ENCODE data around the gene BEST3.
A peak's percentile ranks its signal among the peaks of the same experiment; 100 is the strongest.

The BEST3 gene

DNA sequence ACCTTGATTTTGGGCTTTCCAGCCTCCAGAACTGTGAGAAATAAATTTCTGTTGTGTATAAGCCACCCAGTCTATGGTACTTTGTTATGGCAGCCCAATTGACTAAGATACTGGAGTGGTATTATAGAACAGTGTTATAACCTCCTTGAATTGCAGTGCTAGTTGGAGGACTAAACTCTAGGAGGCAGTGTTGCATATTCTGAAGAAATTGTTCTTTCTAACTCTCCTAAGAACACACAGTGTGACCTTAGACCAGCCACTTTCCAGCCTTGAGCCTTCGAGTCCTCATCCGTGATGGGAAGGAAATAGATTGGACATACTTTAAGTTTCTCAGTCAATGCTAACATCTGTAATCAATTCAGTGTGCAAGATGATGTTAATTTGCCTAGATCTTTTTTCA, 66.0 kb downstream of the BEST3 start:
- CTCF ChIA-PET: interaction anchor here (0.9 kb wide), 1 partner anchor 11 kb away, joined by 4 read pairs; no protein-coding TSS in a partner anchor
- no peak for DNase-seq (ENCODE audit: low spot score)
- POLR2A ChIA-PET (ENCODE audit: low non-redundant PET): no interaction called here
- no peak overlapping the region for H3K27ac ChIP-seq
- TF ChIP-seq, protein P1, sequence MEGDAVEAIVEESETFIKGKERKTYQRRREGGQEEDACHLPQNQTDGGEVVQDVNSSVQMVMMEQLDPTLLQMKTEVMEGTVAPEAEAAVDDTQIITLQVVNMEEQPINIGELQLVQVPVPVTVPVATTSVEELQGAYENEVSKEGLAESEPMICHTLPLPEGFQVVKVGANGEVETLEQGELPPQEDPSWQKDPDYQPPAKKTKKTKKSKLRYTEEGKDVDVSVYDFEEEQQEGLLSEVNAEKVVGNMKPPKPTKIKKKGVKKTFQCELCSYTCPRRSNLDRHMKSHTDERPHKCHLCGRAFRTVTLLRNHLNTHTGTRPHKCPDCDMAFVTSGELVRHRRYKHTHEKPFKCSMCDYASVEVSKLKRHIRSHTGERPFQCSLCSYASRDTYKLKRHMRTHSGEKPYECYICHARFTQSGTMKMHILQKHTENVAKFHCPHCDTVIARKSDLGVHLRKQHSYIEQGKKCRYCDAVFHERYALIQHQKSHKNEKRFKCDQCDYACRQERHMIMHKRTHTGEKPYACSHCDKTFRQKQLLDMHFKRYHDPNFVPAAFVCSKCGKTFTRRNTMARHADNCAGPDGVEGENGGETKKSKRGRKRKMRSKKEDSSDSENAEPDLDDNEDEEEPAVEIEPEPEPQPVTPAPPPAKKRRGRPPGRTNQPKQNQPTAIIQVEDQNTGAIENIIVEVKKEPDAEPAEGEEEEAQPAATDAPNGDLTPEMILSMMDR (conservative IDR thresholded peaks at IDR 0.05; ENCODE audit: low read depth): no peak

GRCh38 chr12:69630191-69630590, 68.9 kb downstream of the BEST3 start:
- TF ChIP-seq, protein P1 (conservative IDR thresholded peaks at IDR 0.05; ENCODE audit: low read depth): no peak
- H3K27ac ChIP-seq: no peak overlapping the region
- POLR2A ChIA-PET (ENCODE audit: low non-redundant PET): no interaction called here
- CTCF ChIA-PET: interaction anchor here (0.7 kb wide), 1 partner anchor 412 kb away, joined by 3 read pairs; no protein-coding TSS in a partner anchor
- DNase-seq (ENCODE audit: low spot score): peak; percentile 24

DNA sequence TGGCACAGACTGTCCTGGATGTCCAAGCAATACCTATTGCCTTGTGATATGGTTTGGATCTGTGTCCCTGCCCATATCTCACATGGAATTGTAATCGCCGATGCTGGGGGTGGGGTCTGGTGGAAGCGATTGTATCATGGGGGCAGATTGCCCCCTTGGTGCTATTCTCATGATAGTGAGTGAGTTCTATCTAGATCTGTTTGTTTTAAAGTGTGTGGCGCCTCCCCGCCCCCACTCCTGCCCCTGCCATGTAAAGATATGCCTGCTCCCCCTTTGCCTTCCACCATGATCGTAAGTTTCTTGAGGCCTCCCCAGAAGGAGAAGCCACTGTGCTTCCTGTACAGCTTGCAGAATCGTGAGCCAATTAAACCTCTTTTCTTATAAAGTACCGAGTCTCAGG, 71.6 kb downstream of the BEST3 start:
- CTCF ChIA-PET: no interaction called here
- H3K27ac ChIP-seq: no peak overlapping the region
- no peak for DNase-seq (ENCODE audit: low spot score)
- TF ChIP-seq, protein P1 (conservative IDR thresholded peaks at IDR 0.05; ENCODE audit: low read depth): no peak
- POLR2A ChIA-PET (ENCODE audit: low non-redundant PET): no interaction called here

- DNase-seq (ENCODE audit: low spot score): no peak
- TF ChIP-seq, protein P1 (conservative IDR thresholded peaks at IDR 0.05; ENCODE audit: low read depth): no peak
- POLR2A ChIA-PET (ENCODE audit: low non-redundant PET): no interaction called here
- no peak overlapping the region for H3K27ac ChIP-seq
- CTCF ChIA-PET: interaction anchor here (0.8 kb wide), 1 partner anchor 146 kb away, joined by 3 read pairs; no protein-coding TSS in a partner anchor
These were observed 75.1 kb downstream of the BEST3 start for GRCh38 chr12:69623970-69624369.

DNA sequence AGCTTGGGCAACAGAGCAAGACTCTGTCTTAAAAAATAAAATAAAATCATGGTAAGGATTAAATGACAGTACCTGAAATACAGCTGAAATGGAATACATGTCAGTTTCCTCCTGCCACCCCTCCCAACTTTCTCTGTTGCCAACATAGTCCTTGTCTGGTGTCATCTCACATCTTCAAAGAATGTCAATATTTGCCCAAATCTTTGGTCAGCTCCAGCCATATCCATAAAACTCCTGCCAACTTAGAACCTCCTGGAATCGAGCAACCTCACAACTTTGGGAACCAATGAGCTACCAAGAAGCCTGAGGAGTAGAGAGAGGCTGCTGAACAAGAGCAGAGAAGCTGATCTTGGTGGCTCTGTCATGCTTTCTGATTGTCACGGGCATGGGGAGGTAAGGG, 77.6 kb downstream of the BEST3 start:
- TF ChIP-seq, protein P1 (conservative IDR thresholded peaks at IDR 0.05; ENCODE audit: low read depth): no peak
- POLR2A ChIA-PET (ENCODE audit: low non-redundant PET): no interaction called here
- CTCF ChIA-PET: interaction anchor here (0.6 kb wide), 1 partner anchor 11 kb away, joined by 4 read pairs; no protein-coding TSS in a partner anchor

DNA sequence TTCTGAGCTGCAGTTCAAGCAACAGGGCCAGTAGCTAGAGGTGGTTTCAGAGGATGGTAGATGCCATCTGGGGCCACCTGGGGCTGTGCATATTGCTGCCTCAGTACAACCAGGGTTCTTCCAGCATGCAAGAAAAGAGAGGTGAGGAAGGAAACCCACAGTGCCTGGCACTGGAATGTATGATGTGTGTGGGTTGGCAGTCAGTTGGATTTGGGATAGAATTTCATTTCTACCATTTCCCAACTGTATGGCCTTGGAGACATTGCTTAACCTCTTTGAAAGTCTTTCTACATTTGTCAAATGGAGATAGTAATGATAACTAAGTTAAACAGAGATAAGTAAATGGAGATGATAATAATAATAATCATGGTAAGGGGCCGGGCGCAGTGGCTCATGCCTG, 78.2 kb downstream of the BEST3 start:
- no peak overlapping the region for H3K27ac ChIP-seq
- CTCF ChIA-PET: no interaction called here
- no peak for DNase-seq (ENCODE audit: low spot score)
- TF ChIP-seq, protein P1 (conservative IDR thresholded peaks at IDR 0.05; ENCODE audit: low read depth): no peak
- POLR2A ChIA-PET (ENCODE audit: low non-redundant PET): no interaction called here

More for the DNA sequence above, 77.6 kb downstream of the BEST3 start:
- DNase-seq (ENCODE audit: low spot score): no peak
- H3K27ac ChIP-seq: no peak overlapping the region

All from RWPE1 (cell line).